Daoy (cell line): ENCODE data around the gene SHF. TPM values are rescaled to one million over a fixed set of nuclear protein-coding genes. Genes with fewer than 3 reads are reported as not detected.
A peak's percentile ranks its signal among the peaks of the same experiment; 100 is the strongest.

ENCODE experiments used
- DNase-seq: peaks from one replicate; pipeline ENCODE4 v3.0.0-alpha.2; 2015; ENCODE audit warnings: low read depth
- total RNA-seq: library from RNA; depleted of rRNA; stranded (reverse); fragments of >200 nt; shearing (Covaris generic); gene quantifications from 2 replicates; pipeline ENCODE4 v1.2.3, GENCODE V29; 2014

Gene SHF
- total RNA-seq, 1 experiment from 2014 or later: 1.7 TPM

- DNase-seq: peak; percentile 25
Observed at GRCh38 chr15:45199136-45199810, 11.5 kb upstream of the SHF start.

DNA sequence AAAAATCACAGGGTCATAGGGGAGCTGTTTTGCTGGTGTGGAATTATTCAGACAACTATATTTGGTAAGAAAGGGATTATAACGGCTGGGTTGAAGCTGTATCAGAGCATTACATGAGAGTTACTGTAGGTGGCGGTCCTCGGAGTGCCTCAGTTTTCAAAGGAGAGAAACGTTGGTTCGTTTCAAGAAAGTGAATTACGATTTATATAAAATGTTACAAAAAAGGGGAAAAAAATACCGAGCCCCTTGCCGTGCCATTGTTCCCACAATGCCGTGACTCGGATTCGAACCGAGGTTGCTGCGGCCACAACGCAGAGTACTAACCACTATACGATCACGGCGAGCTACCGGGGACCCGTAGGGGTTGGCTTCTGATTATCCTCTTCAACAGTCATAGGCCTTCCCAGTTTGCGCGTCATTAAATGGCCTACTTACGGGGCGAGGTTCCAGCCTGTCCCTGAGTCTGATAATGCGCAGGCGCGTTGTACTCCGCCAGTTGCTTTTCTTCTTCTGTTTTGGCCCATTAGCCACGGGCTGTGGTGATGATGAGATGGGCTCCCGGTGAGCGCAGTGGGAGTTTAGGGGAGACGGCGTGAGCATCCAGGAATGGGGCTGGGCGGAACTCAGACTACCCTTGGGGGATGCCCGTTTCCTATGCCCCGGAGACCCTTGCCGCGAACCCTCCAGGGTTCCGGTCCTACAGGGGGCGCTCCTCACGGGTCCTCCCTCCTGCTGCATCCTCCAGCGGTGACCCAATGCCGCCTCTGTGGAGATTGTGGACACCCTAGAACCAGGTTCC lies 10.8 kb upstream of the SHF start:
- DNase-seq: peak; percentile 93

DNA sequence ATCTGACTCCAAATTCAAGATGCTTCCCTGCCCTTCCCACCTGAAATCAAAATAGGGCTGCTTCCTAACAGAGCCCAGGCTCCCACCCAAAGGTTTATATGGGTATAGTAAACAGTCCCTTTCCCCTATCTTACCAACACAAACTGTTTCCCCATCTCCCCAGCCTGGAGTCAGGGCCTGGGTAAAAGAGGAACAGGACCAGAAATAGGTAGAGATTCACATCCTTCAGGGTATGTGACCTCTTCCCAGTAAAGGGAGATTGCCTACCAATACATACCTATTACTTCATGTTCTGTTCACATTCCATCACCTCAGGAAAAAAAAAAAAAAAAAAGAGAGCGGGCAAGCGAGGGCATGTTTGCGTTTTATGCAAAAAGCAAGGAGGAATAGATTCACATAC lies 9.7 kb upstream of the SHF start:
- DNase-seq: no peak

DNA sequence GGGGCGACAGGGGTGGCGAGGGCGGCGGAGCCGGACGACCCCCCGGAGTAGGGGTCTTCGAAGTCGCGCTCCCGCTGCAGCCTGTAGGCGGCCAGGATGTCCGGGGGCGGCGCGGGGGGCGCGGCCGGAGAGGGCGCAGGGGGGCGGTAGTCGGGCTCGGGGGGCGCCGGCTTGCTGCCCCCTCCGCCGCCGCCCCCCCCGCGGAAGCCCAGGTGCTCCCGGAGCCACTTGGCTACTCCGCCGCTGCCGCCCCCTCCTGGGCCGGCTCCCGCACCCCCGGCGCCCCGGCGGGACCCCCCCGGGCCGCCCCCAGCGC lies 230 bp downstream of the SHF start:
- no peak for DNase-seq

DNA sequence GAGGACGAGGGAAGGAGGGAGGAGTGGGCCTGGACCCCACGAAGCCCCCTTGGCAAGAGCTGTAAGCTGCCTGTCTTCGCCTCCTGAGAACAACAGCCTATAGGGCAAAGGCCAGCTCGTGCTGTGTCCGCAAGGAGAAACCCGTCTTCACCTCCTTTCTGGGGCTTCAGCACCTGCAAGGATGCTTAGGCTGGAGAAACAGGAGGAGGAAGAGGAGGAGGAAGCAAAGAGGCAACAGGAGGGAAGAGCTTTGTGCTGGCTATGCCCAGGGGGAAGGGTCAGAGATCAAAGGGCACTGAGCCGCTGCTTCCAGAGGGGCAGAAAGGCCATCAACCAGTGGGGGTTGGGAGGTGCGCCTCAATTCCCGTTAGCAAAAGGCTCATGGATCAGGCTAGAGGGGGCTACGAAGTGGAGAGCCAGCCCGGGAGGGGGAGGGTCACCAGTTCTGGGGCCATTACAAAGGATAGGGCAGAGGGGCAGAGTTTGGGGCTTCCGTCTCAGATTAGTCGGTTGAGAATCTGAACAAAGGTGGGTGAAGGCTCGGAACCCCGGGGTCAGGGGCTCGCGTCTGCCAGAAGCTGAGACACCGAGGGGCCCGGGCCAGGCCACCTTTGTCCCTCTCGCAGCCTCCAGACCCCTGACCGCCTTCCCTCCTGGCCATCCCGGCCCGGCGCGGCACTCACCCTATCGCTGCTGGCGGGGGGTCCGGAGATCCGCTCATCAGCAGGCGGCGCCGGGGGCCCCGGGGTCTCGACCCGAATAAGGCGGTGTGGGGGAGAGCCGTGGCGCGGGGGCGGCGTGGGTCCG lies 792 bp downstream of the SHF start:
- DNase-seq: no peak

GRCh38 chr15:45185903-45186770 lies 1.6 kb downstream of the SHF start:
- no peak for DNase-seq

DNA sequence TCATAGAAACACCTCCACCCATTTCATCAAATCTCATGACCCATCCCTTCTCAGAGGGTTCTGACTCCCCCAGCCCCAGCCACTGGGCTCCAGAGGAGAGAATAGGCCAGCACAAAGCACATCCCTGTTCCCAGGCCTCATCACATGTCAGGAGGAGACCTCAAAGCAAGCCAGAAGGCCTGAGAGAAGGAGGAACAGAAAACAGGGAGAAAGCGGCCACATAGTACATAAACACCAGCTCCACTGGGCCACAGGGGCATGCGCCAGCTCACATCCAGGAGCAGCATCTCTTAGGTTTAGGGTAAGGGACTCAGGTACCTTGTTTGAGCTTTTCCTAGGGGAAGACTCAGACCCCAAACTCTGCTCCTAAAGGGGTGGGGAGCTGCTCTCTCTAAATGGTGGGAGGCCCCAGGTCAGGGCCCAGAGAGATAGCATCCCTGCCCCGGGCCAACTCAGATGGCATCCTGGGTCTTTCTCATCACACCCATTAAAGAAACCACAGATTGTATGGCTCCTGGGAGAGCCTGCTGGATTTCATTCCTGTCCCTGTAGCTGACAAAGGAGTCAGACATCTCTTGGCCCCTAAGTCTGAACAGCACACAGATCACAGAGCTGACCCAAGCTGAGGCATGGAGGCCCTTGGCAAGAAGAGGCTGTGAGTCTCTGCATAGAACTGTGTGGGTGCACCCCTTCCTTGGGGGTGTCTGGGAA lies 2.5 kb downstream of the SHF start:
- no peak for DNase-seq

DNA sequence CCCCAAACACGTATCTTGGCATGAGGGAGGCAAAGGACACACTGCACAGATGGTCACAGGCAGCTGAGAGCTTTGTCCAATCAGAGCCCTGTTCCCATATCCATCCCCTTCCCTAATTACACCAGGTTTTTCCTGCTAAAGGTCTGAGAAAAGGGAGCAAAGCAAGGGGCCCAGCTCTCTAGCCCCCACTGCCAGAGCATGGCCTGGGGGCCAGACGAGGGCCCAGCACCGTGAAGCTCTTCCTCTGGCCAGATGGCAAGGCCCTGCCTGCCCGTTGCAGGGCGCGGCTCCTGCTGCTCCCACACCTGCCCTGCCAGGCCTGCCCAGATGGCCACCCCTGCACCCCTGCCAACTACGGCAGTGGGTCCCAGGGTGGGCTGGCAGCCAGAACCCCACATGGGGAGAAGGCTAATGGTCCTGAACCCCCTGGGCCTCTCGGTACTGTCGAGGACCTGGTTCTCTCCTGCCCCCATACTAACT lies 3.2 kb downstream of the SHF start:
- DNase-seq: no peak

- no peak for DNase-seq
Observed at GRCh38 chr15:45183511-45183910, 4.3 kb downstream of the SHF start.

DNA sequence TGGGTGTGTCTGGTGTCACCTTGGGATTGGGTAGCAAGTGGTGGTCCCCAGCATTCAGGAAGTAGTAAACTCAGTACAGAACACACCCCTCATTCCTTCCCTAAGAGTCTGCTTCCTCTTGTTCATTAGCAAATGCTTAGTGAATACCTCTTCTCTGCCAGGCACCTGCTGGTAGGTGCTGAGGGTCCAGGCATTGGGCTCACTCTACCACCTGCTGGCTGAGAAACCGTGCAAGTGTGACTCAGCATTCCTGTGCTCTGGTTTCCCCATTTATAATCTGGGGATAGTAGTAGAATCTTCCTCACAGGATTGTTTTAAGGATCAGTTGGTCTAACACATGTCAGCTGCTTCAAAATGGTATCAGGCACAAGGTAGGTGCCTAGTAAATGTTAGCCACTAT lies 4.8 kb downstream of the SHF start:
- no peak for DNase-seq

DNA sequence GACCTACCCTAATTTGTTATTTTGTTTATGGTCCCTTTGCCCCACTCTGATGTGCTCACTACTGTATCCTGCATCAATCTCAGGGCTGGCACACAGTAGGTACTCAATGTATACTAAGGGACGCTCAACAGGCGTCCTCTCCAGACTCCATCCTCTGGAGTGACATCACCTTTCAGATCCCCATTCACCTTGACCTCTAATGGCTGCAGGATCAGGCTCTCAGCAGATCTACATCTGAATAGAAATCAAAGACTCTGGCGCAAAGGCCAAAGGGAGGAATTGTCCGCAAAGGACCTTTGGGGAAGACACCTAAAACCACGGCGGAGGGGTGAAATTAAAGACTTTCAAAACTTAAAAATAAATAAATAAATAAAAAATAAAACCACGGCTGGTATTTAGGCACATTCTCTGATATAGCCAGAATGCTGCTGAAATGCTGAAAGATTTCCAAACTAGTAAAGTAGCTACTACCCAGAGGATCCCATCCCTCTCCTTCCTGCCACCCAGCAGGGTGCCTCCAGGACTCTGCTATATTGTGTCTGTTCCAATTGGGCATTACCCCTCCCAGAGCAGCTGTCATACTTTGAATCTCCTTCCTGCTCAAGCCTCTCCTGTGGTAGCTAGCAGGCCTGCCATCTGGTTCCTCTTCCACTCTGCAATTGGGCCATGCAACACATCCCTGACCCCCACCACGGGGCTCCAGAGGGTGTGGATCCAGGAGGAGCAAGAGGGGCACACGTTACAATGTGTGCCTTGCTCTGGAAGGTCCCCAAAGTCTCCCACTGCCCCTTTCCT lies 6.1 kb downstream of the SHF start:
- no peak for DNase-seq

- DNase-seq: no peak
Observed at GRCh38 chr15:45180648-45181436, 6.9 kb downstream of the SHF start.

- DNase-seq: peak; percentile 73
Observed at GRCh38 chr15:45180201-45180600, 7.6 kb downstream of the SHF start.

DNA sequence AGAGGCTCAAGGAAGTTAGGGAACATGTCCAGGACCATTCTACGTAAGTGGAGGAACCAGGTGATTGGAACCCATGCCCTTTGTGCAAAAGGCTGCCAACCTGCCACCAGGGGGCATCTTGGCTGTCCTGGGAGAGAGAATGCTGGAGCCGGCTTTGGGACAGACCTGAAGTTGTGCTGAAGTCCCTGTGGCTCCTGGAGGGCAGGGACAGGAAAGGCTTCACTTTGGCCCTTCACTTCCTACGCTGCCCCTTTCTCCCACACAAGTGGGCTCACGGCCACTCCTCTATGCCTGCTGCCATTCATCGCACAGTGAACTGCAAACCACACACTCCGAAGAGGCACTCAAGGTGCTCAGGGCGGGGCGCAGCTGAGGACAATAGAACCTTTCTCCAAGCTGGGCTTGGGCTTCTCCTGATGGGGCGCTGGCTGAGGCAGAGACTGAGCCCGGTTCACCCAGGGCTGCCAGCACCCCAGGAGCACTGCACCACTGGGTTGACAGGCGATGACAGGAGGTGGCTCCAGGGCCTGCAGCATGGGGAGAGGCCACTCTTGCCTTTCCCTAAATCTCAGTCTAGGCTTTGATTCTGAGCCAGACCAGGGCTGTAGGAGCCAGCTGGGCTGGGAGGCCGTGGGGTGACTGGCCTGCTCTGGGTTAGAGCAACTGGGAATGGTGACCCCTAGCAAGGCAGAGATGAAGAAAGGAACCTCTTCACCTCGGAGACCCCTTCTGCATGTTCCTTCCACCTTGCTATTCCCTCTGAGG lies 8.4 kb downstream of the SHF start:
- DNase-seq: peak; percentile 41

GRCh38 chr15:45177285-45177684 lies 10.5 kb downstream of the SHF start:
- no peak for DNase-seq

- DNase-seq: no peak
Observed at GRCh38 chr15:45174577-45174976, 13.2 kb downstream of the SHF start.

- DNase-seq: peak; percentile 23
Observed at GRCh38 chr15:45174069-45174468, 13.7 kb downstream of the SHF start.

- no peak for DNase-seq
Observed at GRCh38 chr15:45171912-45172311, 15.9 kb downstream of the SHF start.
